Posterior vena cava (tissue), 2 donors: Measurements from ENCODE around the gene FASN. TPM values are rescaled to one million over a fixed set of nuclear protein-coding genes. Genes with fewer than 3 reads are reported as not detected.

Experiments
- DNase-seq: peaks from one replicate; pipeline ENCODE4 v3.0.0-alpha.2; 2020; ENCODE audit warnings: low spot score
- intact Hi-C, 2 donors: fragments of 100-400 bp; cut with DNase I; formaldehyde crosslinking; loops; one replicate each; pipeline versions ENCODE4 v1.14.1 to v1.14.2; 2022 to 2023
- total RNA-seq, 2 donors: library from RNA; stranded (reverse); fragmentation: NEBNext Ultra II Directional; extraction: Animal tissue kit (Norgen Biotek cat#: 25700); gene quantifications; one replicate each; pipeline ENCODE4 v1.2.1, GENCODE V29; 2021
- donor health status: DM: yes; HTN: yes; CAD: no.
- donor health status: DM: yes; HTN: yes; CAD: no.

FASN gene
- total RNA-seq, 2 donors from 2014 or later: 41.9 to 50.6 TPM

DNA sequence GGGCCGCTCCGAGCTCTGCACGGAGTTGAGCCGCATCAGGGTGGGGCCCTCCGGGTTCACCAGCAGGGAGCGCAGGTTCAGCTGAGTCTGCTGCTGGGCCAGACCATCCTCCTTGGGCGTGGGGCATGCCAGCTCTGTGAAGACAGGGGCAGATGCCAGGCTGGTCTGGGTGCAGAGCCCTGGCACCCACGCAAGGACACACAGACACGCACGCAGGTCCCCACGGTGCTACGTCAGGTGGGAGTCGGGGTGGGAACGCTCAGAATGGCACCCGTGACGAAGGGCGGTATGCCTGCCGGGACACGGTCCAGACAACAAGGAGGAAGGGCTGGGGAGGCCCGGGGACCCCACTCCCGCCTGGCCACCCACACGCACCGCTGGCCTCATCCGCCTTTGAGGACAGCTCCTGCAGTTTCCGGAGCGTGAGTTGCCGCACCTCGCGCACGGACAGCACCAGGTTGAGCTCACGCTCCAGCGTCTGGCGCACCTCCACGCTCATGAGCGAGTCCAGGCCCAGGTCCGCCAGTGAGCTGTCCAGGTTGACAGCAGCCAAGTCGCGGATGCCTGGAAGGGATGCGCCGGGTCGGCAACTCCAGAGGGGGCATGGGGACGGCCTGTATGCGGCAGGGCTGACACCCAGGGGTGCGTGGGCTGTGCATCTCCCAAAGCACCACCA lies 17.1 kb downstream of the FASN start:
- DNase-seq: no peak
- intact Hi-C loops: no loop called here

DNA sequence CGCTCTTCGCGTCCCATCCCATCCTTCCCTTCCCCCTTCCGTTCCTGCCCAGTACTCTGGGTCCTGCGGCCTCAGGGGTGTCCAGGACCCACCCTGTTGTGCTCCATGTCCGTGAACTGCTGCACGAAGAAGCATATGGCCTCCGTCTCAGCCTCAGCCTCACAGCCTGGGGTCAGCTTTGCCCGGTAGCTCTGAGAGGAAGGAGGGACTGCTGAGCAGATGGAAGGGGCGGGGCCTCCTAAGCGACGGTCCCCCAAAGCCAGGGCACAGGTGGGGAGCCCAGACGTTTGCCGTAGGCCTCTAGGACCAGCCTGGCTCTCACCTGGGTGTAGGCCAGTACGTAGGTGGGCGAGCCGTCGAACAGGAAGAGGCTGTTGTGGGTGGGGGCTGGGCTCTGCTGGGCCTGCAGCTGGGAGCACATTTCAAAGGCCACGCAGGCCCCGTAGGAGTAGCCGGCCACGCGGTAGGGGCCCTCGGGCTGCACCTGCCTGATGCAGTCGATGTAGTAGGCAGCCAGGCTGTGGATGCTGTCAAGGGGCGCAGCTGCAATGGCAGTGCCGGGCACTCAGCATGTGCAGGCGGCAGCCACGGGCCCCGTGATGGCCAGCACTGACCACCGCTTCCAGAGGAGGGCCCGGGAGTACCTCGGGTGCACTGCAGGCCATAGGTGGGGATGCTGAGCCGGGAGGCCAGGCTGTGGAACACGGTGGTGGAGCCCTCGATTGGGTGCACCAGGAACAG lies 17.8 kb downstream of the FASN start:
- intact Hi-C loops: no loop called here
- DNase-seq: no peak

DNA sequence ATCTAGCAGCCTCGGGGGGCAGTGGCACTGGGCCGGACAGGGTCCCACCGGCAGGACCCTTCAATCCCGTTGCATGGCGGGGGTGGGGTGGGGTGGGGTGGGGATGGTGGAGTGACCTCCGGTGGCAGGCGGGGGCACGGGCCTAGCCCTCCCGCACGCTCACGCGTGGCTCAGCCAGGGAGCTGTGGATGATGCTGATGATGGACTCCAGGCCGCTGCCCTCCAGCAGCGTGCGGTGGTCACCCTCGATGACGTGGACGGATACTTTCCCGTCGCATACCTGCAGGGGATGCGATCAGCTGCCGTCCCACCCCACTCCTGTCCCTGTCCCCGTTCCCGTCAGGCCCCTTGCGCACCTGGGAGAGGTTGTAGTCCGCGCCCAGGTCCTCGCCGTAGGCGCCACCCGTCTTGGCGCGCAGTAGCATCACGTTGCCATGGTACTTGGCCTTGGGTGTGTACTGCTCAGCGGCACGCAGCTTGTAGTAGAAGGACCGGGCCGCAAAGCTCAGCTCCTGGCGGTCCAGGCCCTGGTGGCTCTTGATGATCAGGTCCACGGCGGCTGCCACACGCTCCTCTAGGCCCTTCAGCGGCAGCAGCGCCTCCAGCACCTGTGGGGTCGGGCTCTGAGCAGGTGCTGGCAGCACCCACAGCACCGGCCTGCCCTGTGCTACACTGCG lies 18.9 kb downstream of the FASN start:
- no peak for DNase-seq
- intact Hi-C loops: no loop called here

DNA sequence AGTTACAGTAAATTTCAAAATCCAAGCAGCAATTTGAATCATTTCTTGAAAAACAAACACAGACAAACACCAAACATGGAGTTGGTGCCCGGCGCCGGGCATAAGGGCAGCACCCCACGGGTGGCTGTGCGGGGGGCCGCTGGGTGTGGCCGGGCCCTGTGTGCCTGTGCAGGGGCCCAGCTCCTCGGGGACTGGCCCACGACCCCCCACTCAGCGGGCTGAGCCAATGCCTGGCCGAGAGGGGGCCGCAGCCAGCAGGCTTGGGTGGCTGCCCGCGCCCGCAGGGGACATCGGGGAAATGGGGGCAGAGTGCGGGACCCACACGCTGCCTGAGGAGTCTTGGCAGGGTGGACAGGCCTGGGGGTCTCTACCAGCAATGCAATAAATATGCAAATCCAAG lies 19.6 kb downstream of the FASN start:
- no peak for DNase-seq
- intact Hi-C loops: no loop called here

DNA sequence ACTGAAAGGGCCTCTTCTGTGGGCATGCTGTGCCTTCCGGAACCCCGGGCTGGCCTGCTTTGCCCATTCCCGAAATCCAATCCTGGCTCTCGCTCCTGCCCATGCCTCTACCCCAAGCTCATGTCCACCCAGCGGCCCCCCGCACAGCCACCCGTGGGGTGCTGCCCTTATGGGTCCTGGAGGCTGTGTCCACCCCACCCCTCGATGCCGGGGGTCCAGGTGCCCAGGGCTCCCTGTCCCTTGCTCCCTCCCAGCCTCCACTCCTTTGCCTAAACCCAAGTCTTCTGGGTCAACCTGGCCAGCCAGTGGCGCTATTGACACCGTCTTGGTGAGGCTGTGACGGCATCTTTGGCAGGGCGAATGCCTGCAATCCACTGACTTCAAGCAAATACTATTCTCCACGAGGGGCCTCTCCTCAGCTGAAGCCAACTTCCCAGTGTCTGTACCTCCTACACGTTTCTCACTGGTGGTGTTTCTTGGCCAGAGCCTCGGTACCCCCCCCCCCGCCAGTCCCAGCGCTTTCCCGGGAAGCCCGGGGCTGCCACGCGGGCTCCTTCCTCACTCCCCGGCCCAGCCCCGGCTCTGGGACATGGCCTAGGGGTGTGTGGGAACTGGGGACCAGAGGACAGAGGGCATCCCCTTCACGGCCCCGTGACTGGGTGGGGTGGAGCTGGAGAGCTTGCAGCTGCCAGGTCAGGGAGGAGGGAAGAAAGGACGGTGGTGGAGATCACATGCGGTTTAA lies 20.2 kb downstream of the FASN start:
- no peak for DNase-seq

DNA sequence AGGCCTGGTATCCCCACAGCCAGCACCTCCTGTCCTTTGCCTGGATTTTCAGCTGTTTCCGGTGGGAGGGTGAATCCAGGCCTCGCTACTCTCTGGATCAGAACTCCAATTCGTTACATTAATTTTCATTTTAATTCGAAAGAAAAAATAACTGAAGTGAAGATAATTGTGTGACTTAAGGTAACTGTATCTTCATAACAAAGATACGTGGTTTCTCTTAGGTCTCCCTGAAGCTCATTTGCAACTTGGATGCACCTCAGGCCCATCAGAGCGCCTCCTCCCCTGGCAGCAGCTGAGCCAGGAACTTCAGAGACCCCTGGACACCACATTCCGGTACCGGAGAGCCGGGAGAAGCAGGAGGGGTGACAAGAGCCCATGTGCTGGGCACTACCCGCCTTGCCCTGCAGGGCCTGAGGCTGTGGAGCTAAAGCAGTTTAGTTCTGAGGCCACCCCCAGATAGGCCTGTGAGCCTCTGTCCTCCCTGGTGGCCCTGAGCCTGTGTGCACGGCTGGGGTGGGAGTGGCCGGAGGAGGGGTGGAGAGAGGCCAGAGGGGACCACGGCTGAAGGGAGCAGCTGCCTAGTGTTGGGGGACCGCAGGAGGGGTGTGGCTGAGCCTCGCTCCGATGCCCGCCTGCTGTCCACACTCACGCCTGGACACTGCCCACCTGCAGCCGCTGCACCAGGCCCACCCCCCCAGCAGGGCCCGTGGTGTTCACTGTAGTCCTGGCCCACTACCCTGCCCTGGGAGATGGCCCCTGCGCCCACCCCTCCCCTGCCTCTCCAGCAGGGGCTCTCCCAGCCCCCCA lies 21.0 kb downstream of the FASN start:
- no peak for DNase-seq
- intact Hi-C loops: no loop called here

More for the DNA sequence above, 20.2 kb downstream of the FASN start:
- intact Hi-C loops: no loop called here

DNA sequence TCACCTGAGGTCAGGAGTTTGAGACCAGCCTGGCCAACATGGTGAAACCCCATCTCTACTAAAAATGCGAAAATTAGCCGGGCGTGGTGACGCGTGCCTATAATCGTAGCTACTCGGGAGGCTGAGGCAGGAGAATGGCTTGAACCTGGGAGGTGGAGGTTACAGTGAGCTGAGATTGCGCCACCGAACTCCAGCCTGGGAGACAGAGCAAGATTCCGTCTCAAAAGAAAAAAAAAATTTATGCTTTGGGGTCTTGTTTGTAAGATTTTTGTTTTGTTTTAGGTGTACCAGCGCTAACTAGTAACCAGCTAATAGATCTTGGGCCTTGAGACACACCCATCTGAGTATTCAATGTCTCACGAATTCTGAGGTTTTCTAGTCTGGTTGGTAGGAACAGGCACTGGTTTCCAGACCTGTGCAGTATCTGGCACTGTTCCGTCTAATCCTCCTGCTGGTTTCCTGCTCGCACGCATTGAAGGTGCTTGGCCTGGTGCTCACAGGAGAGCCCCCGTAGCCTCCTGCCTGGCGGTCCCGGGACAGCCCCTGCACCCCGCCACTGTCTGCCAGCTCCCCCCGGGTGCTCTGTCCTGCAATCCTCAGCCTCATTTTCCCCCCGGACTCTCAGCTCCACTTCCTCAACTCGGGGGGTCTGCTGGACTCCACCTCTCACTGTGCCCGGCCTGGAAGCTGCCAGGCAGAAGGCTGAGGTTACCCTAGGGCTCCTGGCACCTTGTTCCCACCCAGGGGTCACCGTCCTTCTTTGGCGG lies 21.8 kb downstream of the FASN start:
- no peak for DNase-seq
- intact Hi-C loops: no loop called here

DNA sequence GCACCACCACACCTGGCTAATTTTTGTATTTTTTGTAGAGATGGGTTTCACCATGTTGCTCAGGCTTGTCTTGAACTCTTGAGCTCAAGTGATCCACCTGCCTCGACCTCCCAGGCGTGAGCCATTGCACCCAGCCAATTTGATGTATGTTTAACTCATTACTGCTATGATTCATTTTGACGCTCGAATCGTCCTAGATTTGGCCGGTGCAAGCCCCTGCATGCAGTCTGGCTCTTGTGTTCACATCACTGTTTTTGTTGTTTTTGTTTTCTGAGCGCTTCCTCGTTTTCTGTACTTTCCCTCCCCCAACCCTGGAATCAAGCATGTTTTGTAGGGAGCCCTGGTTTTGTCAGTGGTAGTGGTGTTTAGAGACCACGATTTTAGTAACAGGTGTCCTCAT lies 24.6 kb downstream of the FASN start:
- intact Hi-C loops: no loop called here

DNA sequence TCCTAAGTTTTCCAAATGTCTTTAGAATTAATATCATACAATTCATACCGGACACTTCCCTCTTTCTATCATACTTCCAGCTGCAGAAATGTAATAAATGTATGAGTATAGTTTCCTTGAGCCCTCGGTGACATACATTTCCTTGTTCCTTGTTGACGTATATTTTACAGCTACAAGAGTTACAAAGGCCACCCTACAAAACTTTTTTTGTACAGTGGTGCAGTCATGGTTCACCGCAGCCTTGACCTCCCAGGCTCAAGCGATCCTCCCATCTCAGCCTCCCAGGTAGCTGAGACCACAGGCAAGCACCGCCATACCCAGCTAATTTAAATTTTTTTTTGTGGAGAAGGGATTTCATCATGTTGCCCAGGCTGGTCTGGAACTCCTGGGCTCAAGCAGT lies 25.2 kb downstream of the FASN start:
- no peak for DNase-seq
- intact Hi-C loops: no loop called here

More for the DNA sequence above, 24.6 kb downstream of the FASN start:
- DNase-seq: no peak

DNA sequence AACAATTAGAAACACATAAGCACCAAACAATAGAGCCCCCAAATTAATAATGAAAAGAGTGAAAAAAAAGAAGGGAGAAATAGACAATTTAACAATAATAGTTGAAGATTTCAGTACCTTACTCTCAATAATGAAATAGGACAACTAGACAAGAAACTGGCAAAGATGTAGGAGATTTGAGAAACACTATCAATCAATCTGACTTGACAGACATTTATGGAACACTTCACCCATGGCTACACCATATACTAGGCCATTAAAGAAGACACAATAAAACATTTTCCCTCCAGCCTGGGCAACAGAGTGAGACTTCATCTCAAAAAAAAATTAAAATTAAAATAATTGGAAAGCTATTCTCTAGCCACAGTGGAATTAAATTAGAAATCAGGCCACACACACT lies 27.4 kb downstream of the FASN start:
- intact Hi-C loops: no loop called here
- no peak for DNase-seq

DNA sequence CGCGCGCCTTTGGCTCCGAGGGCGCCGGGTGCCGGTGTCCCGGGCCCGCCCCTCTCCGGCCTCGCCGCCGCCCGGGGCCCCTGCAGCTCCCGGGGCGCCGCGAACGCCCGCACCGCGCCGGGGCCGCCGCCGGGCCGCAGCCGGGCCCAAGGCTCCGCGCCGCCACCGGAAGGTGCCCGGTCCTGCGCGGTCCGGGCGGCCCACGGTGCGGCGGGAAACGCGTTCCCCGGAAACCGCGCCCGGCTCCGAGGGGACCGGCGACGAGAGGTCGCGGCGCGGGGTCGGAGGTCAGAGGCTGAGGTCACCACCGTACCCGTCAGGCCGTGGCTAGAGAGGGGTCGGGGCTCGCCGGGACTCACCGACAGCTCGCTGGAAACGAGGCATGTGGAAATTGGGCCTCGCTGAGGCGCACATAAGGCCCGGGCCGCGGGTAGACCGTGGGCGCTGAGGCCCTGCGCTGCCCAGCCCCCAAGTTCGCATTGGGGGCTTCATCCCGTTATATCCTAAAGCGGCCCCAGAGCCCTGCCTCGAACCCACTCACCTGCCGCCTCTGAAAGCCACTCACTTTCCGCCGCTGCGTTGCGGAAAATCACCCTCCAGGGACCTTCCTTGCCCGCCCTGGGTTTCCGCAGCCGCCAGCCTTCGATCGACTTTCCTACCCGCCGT lies 32.3 kb downstream of the FASN start, which contains the start of gene DUS1L:
Gene DUS1L, minus strand, starts transcription at position 167 of the 666 bp plus-strand sequence. CDS start 745 bp downstream, outside the sequence.
- intact Hi-C loops: no loop called here
- peak; percentile 91 for DNase-seq

DNA sequence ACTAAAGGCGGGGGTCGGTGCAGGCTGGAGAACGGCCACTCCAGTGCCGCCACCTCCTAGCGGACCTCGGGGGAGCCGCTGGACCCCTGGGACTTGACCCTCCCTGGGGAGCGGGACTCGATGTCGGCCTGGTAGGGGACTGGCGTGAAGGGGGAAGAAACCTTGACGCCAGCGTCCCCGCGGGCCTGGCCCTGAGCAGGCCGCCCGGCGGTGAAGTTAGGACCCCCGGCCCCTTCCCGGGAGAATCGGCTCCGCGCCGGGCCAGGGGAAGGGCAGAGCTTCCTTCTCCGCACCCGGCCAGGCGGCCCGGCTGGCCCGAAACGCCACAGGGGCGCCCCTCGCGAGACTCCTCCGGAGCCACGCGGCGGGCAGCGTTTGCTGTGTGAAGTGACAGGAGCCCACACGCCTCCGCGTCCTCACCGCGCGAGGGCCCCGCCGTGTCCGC lies 32.8 kb downstream of the FASN start:
- intact Hi-C loops: no loop called here
- no peak for DNase-seq

DNA sequence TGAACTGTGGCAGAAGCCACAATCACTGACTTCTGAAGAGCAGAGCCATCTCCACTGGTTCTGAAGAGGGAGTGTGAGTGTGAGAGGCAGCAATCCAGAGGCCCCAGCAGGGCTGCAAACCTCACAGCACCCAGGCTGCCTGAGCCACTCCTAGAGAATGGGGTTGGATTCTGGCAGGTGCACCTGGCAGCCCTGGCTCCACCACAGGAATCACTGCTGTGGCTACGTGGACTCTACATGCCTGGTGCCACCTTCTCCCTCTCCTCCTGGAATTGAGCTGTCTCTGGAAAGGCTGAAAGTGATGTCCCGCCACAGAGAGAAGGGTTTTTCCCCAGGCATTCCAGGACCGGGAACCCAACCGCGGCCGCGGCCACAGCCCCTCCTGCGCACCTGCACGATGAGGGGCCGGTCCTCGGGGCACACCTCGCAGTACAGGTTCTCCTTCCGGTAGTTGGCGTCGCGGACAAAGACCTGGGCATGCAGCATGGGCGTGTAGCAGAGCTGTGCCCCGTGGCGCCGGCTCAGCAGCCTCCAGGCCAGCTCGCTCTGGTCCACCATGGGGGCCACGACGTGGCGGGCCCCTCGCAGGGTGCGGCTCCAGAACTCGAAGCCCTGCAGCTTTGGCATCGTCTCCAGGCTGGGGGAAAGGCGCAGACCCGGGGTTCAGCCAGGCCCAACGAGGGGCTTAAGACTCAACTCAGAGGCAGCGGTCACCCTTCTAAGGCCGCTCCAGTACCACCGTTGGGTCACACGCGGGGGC lies 33.4 kb downstream of the FASN start:
- intact Hi-C loops: no loop called here
- no peak for DNase-seq

DNA sequence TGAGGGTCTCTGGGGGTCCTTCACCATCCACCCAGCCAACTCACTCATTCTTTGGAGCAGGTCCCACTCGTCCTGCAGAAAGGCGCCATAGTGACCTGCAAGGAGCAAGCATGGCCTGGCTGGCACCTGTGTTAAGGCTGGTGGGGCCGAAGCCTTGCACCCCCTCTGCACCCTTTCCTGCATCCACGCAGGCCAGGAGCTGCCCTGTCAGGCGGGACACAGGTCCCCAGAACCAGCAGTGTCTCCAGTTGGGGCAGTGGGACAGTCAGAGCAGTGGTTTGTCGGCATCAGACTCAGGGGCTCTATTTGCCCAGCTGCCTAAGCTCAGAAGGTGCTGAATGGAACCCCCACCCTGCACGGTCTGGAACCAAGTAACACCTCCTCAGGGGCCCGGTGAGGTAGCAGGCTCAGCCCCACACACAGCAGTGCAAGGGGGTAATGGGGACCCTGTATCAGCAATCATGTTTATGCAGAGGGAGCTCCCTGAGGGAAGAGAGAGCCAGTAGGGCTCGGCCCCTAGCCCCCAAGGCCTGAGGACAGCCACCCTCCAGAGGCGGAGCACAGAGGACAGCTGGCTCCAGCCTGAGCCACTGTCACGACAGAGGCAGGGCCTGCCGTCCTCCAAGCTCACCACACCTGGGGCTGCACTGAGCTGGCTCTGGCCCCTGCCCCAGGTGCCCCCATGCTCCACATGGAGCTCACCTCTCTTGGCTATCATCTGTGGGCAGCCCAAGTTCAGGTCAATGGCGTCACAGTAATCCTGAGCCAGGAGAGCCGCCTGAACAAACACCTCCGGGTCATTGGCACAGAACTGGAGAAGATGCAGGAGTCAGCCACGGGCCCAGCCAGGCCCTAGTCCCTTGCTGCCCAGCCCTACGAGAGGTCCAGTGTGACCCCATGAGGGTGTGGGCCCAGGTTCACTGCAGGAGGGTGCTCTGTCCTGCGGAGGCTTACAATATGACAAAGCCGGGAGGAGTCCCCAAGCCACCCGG lies 34.3 kb downstream of the FASN start:
- intact Hi-C loops: no loop called here
- DNase-seq: no peak

DNA sequence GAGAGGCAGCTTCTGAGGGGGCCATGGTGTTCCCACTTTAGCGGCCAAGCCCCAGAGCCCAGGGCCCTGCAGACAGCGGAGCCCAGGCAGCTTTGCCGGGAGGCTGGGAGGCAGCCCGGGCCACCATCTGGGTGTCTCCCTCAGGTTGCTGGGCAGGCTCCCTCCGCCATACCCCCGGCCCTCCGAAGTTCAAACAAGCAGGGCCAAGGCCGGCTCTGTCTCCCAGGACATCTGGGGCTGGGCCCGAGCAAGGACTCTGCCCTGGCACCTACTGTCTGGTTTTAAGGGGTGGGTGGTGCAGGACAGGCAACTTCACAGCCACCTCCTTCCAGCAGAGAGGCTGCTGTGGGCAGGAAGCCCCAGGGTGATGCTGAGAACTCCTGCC lies 35.1 kb downstream of the FASN start:
- intact Hi-C loops: no loop called here
- DNase-seq: no peak
